Ascending aorta (tissue), 2 donors: Measurements from ENCODE around the gene LMO1. TPM values are rescaled to one million over a fixed set of nuclear protein-coding genes. Genes with fewer than 3 reads are reported as not detected.

Experiments
- DNase-seq, 2 donors: peaks; one replicate each; pipeline ENCODE4 v3.0.0-alpha.2; 2019; ENCODE audit warnings: low spot score in 2 of 2
- H3K27ac ChIP-seq, 2 donors: fragments of 200-600 bp; sonication (generic); one replicate each; pipeline ENCODE4 v1.5.1; 2016 to 2017; ENCODE audit warnings: mild to moderate bottlenecking in 1 of 2
- H3K27me3 ChIP-seq: fragments of 200-600 bp; sonication (generic); one replicate; pipeline ENCODE4 v1.5.1; 2017
- H3K36me3 ChIP-seq, 2 donors: fragments of 200-600 bp; sonication (generic); one replicate each; pipeline ENCODE4 v1.5.1; 2016
- H3K4me1 ChIP-seq, 2 donors: fragments of 200-600 bp; sonication (generic); one replicate each; pipeline ENCODE4 v1.5.1; 2016 to 2017; ENCODE audit warnings: mild to moderate bottlenecking in 1 of 2
- H3K4me3 ChIP-seq, 2 donors: fragments of 200-600 bp; sonication (generic); one replicate each; pipeline ENCODE4 v1.5.1; 2016 to 2017; ENCODE audit warnings: mild to moderate bottlenecking in 1 of 2
- H3K9me3 ChIP-seq, 2 donors: fragments of 200-600 bp; sonication (generic); one replicate each; pipeline ENCODE4 v1.5.1; 2016
- CTCF ChIP-seq, 3 experiments: fragments of 200-600 bp in 2 of 3; fragments of 450-650 bp in 1 of 3; sonication (generic) in 2 of 3; IDR thresholded peaks; one replicate each; pipeline ENCODE4 v1.5.1; 2016 to 2019; ENCODE audit warnings: antibody characterized with exemption in 3 of 3, mild to moderate bottlenecking in 1 of 3, moderate library complexity in 1 of 3
- intact Hi-C: fragments of 100-400 bp; cut with DNase I; formaldehyde crosslinking; loops from one replicate; pipeline ENCODE4 v1.15.1; 2023
- total RNA-seq: library from RNA; depleted of rRNA; stranded (reverse); fragments of >200 nt; gene quantifications from one replicate; pipeline ENCODE4 v1.1.0, GENCODE V29; 2016

The LMO1 gene
- total RNA-seq, 1 donor from 2014 or later = not detected

GRCh38 chr11:8213376-8213775 is 50.3 kb downstream of the LMO1 start:
- Histone ChIP-seq H3K4me3 (no peak overlapping the region), H3K4me1 (no peaks in the 10 kb centered on the region), H3K36me3 (no peaks in the 10 kb centered on the region), H3K9me3 (no peaks in the 10 kb centered on the region), H3K27me3 (no peaks in the 10 kb centered on the region), H3K27ac (no peak overlapping the region)
- no peak for DNase-seq
- TF ChIP-seq CTCF (IDR thresholded peaks at IDR 0.05) = no peak
- intact Hi-C loops = no loop called here

GRCh38 chr11:8209208-8209807 is 54.4 kb downstream of the LMO1 start:
- Histone ChIP-seq H3K9me3 (no peaks in the 10 kb centered on the region), H3K27me3 (no peaks in the 10 kb centered on the region), H3K4me1 (no peaks in the 10 kb centered on the region), H3K36me3 (no peaks in the 10 kb centered on the region), H3K27ac (no peak overlapping the region), H3K4me3 (no peak overlapping the region)
- peak in 1 of 3 experiments; percentile 29 for TF ChIP-seq CTCF (IDR thresholded peaks at IDR 0.05)
- peak in 1 of 2 donors; percentile 68 for DNase-seq
- intact Hi-C loops = no loop called here

- no peaks in the 10 kb centered on the region for H3K27me3 ChIP-seq
- no peaks in the 10 kb centered on the region for H3K4me1 ChIP-seq
- DNase-seq = no peak
- no peak overlapping the region for H3K27ac ChIP-seq
- H3K9me3 ChIP-seq = no peaks in the 10 kb centered on the region
- H3K4me3 ChIP-seq = peak overlapping the region in 1 of 2 donors; percentile 41
- intact Hi-C loops = no loop called here
- H3K36me3 ChIP-seq = no peaks in the 10 kb centered on the region
- TF ChIP-seq CTCF (IDR thresholded peaks at IDR 0.05) = no peak
Observed at GRCh38 chr11:8207080-8208000, 56.3 kb downstream of the LMO1 start.

- H3K4me1 ChIP-seq = no peaks in the 10 kb centered on the region
- no peak for DNase-seq
- peak overlapping the region in 1 of 2 donors; percentile 37 for H3K27ac ChIP-seq
- peak overlapping the region in 1 of 2 donors; percentile 41 for H3K4me3 ChIP-seq
- H3K27me3 ChIP-seq = no peaks in the 10 kb centered on the region
- no peak for TF ChIP-seq CTCF (IDR thresholded peaks at IDR 0.05)
- no peaks in the 10 kb centered on the region for H3K9me3 ChIP-seq
- no peaks in the 10 kb centered on the region for H3K36me3 ChIP-seq
- intact Hi-C loops = no loop called here
Observed at GRCh38 chr11:8206251-8207079, 57.2 kb downstream of the LMO1 start.

- H3K27me3 ChIP-seq = no peaks in the 10 kb centered on the region
- no peak overlapping the region for H3K4me3 ChIP-seq
Observed at GRCh38 chr11:8205566-8205965, 58.1 kb downstream of the LMO1 start.

More at GRCh38 chr11:8205566-8205965, 58.1 kb downstream of the LMO1 start:
- H3K27ac ChIP-seq = no peak overlapping the region
- no peaks in the 10 kb centered on the region for H3K4me1 ChIP-seq
- H3K9me3 ChIP-seq = no peaks in the 10 kb centered on the region
- no peak for TF ChIP-seq CTCF (IDR thresholded peaks at IDR 0.05)
- no peak for DNase-seq
- no peaks in the 10 kb centered on the region for H3K36me3 ChIP-seq
- intact Hi-C loops = no loop called here
